Hepatocyte (in vitro differentiated cells): ENCODE data around the gene ACE. TPM values are rescaled to one million over a fixed set of nuclear protein-coding genes. Genes with fewer than 3 reads are reported as not detected.
A peak's percentile ranks its signal among the peaks of the same experiment; 100 is the strongest.

Source experiments
- DNase-seq: peaks from one replicate; pipeline ENCODE4 v3.0.0-alpha.2; 2016; ENCODE audit warnings: low spot score
- H2AFZ ChIP-seq: fragments of 200-600 bp; sonication (generic); 2 replicates; pipeline ENCODE4 v1.6.0; 2016; ENCODE audit warnings: antibody characterized with exemption, mild to moderate bottlenecking
- H3K27ac ChIP-seq: fragments of 200-600 bp; sonication (generic); 2 replicates; pipeline ENCODE4 v1.5.1; 2016; ENCODE audit warnings: mild to moderate bottlenecking
- H3K27me3 ChIP-seq: fragments of 200-600 bp; sonication (generic); 2 replicates; pipeline ENCODE4 v1.6.1; 2016
- H3K36me3 ChIP-seq: fragments of 200-600 bp; sonication (generic); replicated peaks from 2 replicates; pipeline ENCODE4 v1.5.1; 2016; ENCODE audit warnings: low read depth; ENCODE audit not compliant: insufficient read depth
- H3K4me1 ChIP-seq: fragments of 200-600 bp; sonication (generic); 2 replicates; pipeline ENCODE4 v1.5.1; 2016; ENCODE audit warnings: mild to moderate bottlenecking, moderate library complexity; ENCODE audit not compliant: insufficient read depth
- H3K4me2 ChIP-seq: fragments of 200-600 bp; sonication (generic); 2 replicates; pipeline ENCODE4 v1.6.0; 2016
- H3K4me3 ChIP-seq: fragments of 200-600 bp; sonication (generic); 2 replicates; pipeline ENCODE4 v1.5.1; 2016; ENCODE audit warnings: mild to moderate bottlenecking
- H3K79me2 ChIP-seq: fragments of 200-600 bp; sonication (generic); 2 replicates; pipeline ENCODE4 v1.6.0; 2017; ENCODE audit warnings: mild to moderate bottlenecking
- H3K9me2 ChIP-seq: fragments of 200-600 bp; sonication (generic); replicated peaks from 2 replicates; pipeline ENCODE4 v1.6.0; 2017; ENCODE audit warnings: mild to moderate bottlenecking; ENCODE audit not compliant: insufficient read depth
- H3K9me3 ChIP-seq: fragments of 200-600 bp; sonication (generic); 2 replicates; pipeline ENCODE4 v1.5.1; 2016; ENCODE audit warnings: low read depth, mild to moderate bottlenecking
- H4K20me1 ChIP-seq: fragments of 200-600 bp; sonication (generic); 2 replicates; pipeline ENCODE4 v1.6.0; 2016; ENCODE audit warnings: mild to moderate bottlenecking; ENCODE audit not compliant: insufficient read depth, poor library complexity, severe bottlenecking
- CTCF ChIP-seq: fragments of 200-600 bp; sonication (generic); IDR thresholded peaks from 2 replicates; pipeline ENCODE4 v1.5.1; 2016; ENCODE audit warnings: antibody characterized with exemption, mild to moderate bottlenecking; ENCODE audit not compliant: poor library complexity
- EZH2 ChIP-seq: fragments of 200-600 bp; sonication (generic); IDR thresholded peaks from 2 replicates; pipeline ENCODE4 v1.6.1; 2016; ENCODE audit warnings: antibody characterized with exemption, mild to moderate bottlenecking, borderline replicate concordance
- EZH2phosphoT487 ChIP-seq: fragments of 200-600 bp; sonication (generic); IDR thresholded peaks from one replicate; pipeline ENCODE4 v1.6.1; 2018; ENCODE audit warnings: antibody characterized with exemption, mild to moderate bottlenecking, low read depth, moderate library complexity; ENCODE audit not compliant: unreplicated experiment, severe bottlenecking
- WGBS: methylation state at CpG from one replicate; pipeline ENCODE4 v1.1.6; 2016; ENCODE audit warnings: low lambda C conversion rate; ENCODE audit errors: missing lambda C conversion rate; 5-methylcytosine and 5-hydroxymethylcytosine counted together
- polyA plus RNA-seq: library from polyadenylated mRNA; unstranded; fragments of >200 nt; fragmentation: Nextera tagmentation; extraction: Ambion mirVana; gene quantifications from 2 replicates; pipeline ENCODE4 v1.2.1, GENCODE V29; 2016
- total RNA-seq: library from RNA; depleted of rRNA; stranded (reverse); fragments of >200 nt; gene quantifications from 2 replicates; pipeline ENCODE4 v1.2.3, GENCODE V29; 2014

The ACE gene
- total and polyA plus RNA-seq, 2 experiments from 2014 or later = 7.2 to 8.0 TPM

- no peak overlapping the region for H3K4me2 ChIP-seq
- no peaks in the 10 kb centered on the region for H3K9me2 ChIP-seq
- no peaks in the 10 kb centered on the region for H3K79me2 ChIP-seq
- H3K27me3 ChIP-seq = peaks cover 10% of the 10 kb centered on the region
- H4K20me1 ChIP-seq = no peaks in the 10 kb centered on the region
- WGBS = 75% methylated on average over 15 of the region's 15 CpGs
- no peak for TF ChIP-seq EZH2phosphoT487
- TF ChIP-seq CTCF = no peak
- no peak for TF ChIP-seq EZH2
- H3K9me3 ChIP-seq = no peaks in the 10 kb centered on the region
- H3K36me3 ChIP-seq = no peaks in the 10 kb centered on the region
- H2AFZ ChIP-seq = no peak overlapping the region
- H3K27ac ChIP-seq = no peak overlapping the region
- no peak overlapping the region for H3K4me3 ChIP-seq
- peak; percentile 3 for DNase-seq
- no peaks in the 10 kb centered on the region for H3K4me1 ChIP-seq
Measured at GRCh38 chr17:63542942-63543821, 66.3 kb downstream of the ACE start.

- no peak overlapping the region for H3K4me3 ChIP-seq
- peak; percentile 3 for DNase-seq
Measured at GRCh38 chr17:63543822-63544420, 67.1 kb downstream of the ACE start.

GRCh38 chr17:63544467-63545301 is 67.8 kb downstream of the ACE start:
- TF ChIP-seq EZH2 (no peak), EZH2phosphoT487 (no peak), CTCF (no peak)
- H3K36me3 ChIP-seq = no peaks in the 10 kb centered on the region
- H2AFZ ChIP-seq = no peak overlapping the region
- H3K27ac ChIP-seq = no peak overlapping the region
- no peak overlapping the region for H3K4me3 ChIP-seq
- no peaks in the 10 kb centered on the region for H3K9me2 ChIP-seq
- no peaks in the 10 kb centered on the region for H3K27me3 ChIP-seq
- peak; percentile 3 for DNase-seq
- no peaks in the 10 kb centered on the region for H3K9me3 ChIP-seq
- 89% methylated on average over 13 of the region's 13 CpGs for WGBS
- H3K4me2 ChIP-seq = no peak overlapping the region
- H3K4me1 ChIP-seq = peaks cover 4% of the 10 kb centered on the region
- H3K79me2 ChIP-seq = peaks cover 8% of the 10 kb centered on the region
- no peaks in the 10 kb centered on the region for H4K20me1 ChIP-seq

More at GRCh38 chr17:63543822-63544420, 67.1 kb downstream of the ACE start:
- Histone ChIP-seq H3K27me3 (peaks cover 4% of the 10 kb centered on the region), H3K79me2 (peaks cover 3% of the 10 kb centered on the region), H4K20me1 (no peaks in the 10 kb centered on the region), H2AFZ (no peak overlapping the region), H3K36me3 (no peaks in the 10 kb centered on the region), H3K27ac (no peak overlapping the region), H3K4me1 (no peaks in the 10 kb centered on the region), H3K4me2 (no peak overlapping the region), H3K9me2 (no peaks in the 10 kb centered on the region), H3K9me3 (no peaks in the 10 kb centered on the region)
- TF ChIP-seq CTCF = no peak
- TF ChIP-seq EZH2phosphoT487 = no peak
- TF ChIP-seq EZH2 = no peak
